Stimulated activated CD8-positive, alpha-beta memory T cell treated with anti-CD3 and anti-CD28 coated beads, Interleukin-15, amount 100 ng/mL, for 4 hours (primary cell): Measurements from ENCODE around the gene DNAJC4.

Experiments
- DNase-seq, 2 donors: peaks; one replicate each; pipeline ENCODE4 v3.0.0-alpha.2; 2020; ENCODE audit warnings: low read depth in 2 of 2

The DNAJC4 gene

GRCh38 chr11:64259533-64260067 lies 29.3 kb downstream of the DNAJC4 start:
- DNase-seq = no peak

GRCh38 chr11:64260147-64260708 lies 29.9 kb downstream of the DNAJC4 start:
- no peak for DNase-seq

GRCh38 chr11:64261556-64262080 lies 31.3 kb downstream of the DNAJC4 start:
- DNase-seq = no peak

- DNase-seq = no peak
Observed at GRCh38 chr11:64262271-64263002, 32.1 kb downstream of the DNAJC4 start.

- DNase-seq = no peak
Observed at GRCh38 chr11:64263021-64263946, 32.9 kb downstream of the DNAJC4 start.

GRCh38 chr11:64263947-64264317 lies 33.6 kb downstream of the DNAJC4 start:
- no peak for DNase-seq

- DNase-seq = no peak
Observed at GRCh38 chr11:64264371-64264852, 34.1 kb downstream of the DNAJC4 start.

- DNase-seq = no peak
Observed at GRCh38 chr11:64265176-64266160, 35.1 kb downstream of the DNAJC4 start.

GRCh38 chr11:64266339-64266738 lies 36.0 kb downstream of the DNAJC4 start:
- DNase-seq = no peak

- DNase-seq = no peak
Observed at GRCh38 chr11:64267207-64267945, 37.0 kb downstream of the DNAJC4 start.

GRCh38 chr11:64268025-64268892 lies 37.9 kb downstream of the DNAJC4 start:
- DNase-seq = no peak

GRCh38 chr11:64268893-64269539 lies 38.7 kb downstream of the DNAJC4 start:
- DNase-seq = no peak

GRCh38 chr11:64269540-64270220 lies 39.3 kb downstream of the DNAJC4 start:
- DNase-seq = peak; percentile 96

GRCh38 chr11:64275031-64275800 lies 44.9 kb downstream of the DNAJC4 start:
- no peak for DNase-seq

- DNase-seq = no peak
Observed at GRCh38 chr11:64275841-64276240, 45.5 kb downstream of the DNAJC4 start.

- DNase-seq = no peak
Observed at GRCh38 chr11:64276653-64277431, 46.5 kb downstream of the DNAJC4 start.
